HG03521 (cell line): ENCODE results near the gene PBX1.

Experiments used
- ATAC-seq: cut with Tn5 transposase; IDR thresholded peaks from one replicate; pipeline ENCODE4 v1.9.1; 2021; ENCODE audit warnings: mild to moderate bottlenecking, moderate library complexity; ENCODE audit not compliant: unreplicated experiment

Gene PBX1

DNA sequence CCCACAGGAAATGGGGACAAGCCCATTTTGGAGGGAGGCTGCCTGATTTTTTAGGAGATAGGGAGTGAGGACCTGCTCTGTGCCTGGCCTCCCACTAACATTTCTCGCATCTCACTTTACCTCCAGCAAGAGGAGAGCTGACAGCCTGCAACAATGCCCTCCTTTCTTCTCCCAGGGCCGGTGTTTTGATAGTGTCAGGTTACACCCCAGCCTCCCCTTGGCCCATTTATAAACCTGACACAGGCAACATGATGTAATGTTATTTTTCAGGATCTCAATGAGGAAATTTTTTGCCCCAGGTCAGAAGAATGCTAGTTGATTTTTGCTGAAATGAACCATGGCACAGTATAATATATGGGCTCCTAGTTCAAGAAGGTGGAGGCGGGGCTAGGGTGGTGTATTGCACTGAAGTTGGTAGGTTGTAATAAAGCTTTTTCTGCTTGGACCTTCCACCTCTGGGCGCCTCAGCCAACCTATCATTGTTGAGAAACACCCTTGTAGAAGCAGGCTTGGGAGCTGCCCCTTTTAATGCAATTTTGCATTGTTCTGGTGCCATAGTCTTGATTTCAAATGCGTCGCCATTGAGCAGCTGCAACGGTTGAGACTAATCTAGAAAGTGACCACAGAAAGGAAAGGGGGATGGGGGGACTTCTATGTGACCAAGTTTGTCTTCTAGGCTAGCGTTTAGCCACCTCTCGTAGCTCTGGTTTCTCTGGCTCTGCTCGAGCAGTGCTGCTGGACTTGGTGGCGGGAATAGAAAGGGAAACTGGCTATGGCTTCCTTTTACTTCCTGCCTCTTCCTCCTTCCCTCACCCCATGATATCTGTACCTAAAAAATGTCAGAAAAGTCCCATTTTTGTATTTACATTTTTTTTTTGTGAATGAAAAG, 53.0 kb downstream of the PBX1 start:
- no peak for ATAC-seq

DNA sequence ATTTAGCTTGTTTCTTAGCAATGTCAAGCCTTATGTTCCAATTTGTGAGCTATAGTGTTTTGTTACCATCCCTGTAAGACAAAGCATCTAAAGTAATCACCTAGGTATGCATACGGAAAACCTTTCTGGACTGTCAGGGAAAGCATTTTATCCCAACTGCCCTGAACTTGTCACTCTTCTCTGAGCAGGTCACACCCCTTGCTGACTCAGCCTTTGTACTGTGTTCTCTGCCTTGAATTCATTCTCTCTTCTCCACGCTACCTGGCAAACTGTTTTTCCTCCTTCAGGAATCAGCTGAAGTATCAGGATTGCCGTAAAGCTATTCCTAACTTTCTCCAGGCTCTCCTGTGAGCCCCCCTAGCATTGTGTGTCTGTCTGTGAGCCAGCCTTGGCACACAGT, 54.2 kb downstream of the PBX1 start:
- ATAC-seq, result no peak

DNA sequence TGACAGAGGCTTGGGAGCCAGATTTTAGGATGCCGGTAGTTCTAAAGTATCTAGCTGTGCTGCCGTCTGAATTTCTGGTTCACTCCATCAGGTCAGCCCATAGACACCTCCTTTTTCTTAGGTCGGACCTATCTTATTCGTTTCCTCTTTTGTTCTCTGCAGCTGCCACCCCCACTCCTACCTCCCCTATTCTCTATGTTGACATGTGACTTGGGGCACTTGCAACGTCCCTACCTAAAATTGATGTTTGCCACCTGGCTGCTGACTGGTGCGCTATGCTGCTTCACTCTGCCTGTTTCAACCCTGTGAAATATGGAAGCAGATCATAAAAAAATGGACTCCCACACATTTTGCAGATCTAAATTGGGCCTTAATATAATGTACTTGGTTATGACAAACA, 55.3 kb downstream of the PBX1 start:
- no peak for ATAC-seq

DNA sequence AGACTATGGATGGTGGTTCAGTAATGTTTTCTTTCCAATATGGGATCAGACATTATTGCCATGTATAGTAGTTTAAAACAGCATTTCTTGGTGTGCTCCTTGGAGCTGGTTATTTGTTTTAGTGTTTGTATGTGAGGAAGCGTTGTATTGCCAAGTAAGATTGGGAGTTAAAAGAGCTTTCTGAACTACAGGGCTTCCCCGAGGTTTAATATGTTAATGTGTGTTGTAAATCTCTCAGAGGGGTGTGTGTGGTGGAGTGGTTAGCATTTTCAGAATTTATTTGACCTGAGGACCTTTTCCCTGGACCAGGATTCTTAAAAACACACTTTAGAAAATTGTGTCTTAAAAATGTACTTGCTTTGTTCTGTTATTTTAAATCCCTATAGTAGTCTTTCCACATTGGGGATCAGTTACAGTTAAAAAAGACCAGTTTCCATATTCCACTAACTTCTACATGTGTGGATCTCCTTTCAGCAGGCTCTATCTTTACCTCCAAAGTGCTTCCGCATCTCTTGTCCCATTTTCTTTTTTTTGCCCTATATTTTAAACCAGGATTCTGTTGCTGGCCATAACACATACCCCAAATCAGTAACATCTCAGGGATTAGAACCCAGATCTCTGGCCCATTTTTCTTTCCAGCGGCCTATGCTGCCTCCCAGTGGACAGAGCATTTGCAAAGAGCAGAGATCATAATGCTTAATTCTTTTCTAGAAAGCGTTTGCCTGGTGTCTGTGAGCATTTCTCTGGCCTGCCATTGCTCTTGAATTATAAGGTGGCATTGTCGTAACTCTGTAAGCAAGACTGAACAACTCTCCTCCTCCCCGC, 58.6 kb downstream of the PBX1 start:
- no peak for ATAC-seq

- ATAC-seq, result no peak
Observed at GRCh38 chr1:164618202-164618564, 59.2 kb downstream of the PBX1 start.

DNA sequence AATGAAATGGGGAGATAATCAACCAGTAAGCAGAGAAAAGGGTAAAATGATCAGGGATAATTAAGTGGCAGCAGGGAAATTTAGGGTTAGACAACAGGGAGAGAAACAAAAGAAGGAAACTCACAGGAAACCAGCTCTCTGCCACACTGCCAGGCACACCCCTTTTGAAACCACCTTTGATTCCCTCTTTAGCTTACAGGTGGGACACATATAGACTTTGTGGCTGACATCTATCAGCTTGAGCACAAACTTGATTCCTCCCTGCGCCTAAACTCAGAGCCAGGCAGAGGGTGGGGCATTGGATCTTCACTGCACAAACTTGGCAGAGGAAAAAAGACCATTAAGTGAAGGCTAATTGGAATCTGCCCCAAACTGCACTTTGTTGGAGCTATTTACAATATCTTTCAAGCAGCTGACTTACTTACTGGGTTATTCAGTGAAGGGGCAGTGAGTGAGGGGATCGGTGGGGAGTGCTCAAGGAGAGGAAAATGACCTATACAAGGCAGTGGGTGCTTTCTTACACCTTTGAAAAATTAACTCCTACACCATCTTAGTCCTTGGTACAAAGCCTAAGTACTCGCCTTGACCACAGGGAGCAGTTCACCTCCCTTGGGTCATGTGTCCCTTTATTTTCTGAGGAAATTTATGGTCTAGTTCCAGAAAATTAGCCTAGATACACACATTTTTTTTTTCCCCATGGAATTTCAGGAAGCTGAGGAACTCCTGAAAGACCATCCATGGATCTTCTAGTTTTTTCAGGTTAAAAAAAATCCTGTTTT, 60.2 kb downstream of the PBX1 start:
- ATAC-seq, result no peak

DNA sequence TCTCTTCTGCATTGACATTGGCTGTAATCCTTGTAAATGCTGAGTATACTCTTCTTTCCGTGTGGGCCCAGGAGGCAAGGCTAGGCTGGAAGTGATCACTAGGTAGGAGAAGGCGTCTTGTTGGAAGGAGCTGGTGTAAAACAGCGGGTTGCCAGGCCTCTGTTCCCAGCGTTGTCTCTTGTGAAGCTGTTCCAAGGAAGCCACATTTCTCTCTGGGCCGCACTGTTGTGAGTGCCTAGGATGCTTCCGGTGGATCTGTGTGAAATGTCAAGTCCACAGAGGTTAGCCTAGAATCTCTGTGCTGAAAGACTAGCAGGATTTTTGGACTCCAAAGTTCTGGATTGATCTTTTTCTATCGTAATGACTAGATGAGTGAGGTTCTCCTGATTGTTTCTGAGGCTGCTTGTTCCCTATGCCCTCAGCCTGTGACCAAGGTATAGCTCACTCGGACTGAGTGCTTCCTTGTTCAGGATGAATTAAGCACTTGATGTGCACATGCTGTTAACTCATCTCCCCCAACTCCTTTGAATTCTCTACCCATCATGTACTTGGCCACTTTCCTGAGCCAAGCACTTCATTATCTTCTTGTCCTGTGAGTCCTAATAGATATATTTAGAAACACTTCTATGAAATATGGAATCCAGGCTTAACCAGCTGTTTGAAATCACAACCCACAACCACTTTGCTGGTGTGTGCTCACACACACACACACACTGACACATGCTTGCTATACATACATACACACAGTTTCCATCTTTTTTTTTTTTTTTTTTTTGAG, 63.3 kb downstream of the PBX1 start:
- ATAC-seq, result no peak

- ATAC-seq, result no peak
Observed at GRCh38 chr1:164623805-164624204, 64.8 kb downstream of the PBX1 start.

GRCh38 chr1:164624400-164624799, 65.4 kb downstream of the PBX1 start:
- no peak for ATAC-seq

- no peak for ATAC-seq
Observed at GRCh38 chr1:164625004-164625617, 66.1 kb downstream of the PBX1 start.

DNA sequence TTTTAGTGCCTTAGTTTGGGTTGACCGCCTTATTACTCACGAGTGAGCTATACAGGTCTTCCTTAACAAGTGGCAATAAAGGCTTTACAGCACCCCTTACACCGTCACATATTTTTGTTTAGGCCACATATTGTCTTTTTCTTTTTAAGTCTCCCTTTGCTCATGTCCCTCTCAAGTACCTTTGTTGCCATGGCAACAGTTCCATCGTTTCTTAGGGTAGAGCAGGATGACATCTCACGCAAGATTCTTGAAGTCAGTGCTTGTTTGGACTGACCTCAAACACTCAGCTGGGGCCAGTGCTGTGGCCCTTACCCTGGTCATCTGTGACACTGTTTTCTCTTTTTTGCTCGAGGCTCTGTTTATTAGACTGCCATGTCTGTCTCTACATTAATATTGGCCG, 69.8 kb downstream of the PBX1 start:
- no peak for ATAC-seq

- no peak for ATAC-seq
Observed at GRCh38 chr1:164629971-164630370, 71.0 kb downstream of the PBX1 start.

GRCh38 chr1:164630626-164631396, 71.8 kb downstream of the PBX1 start:
- ATAC-seq, result no peak

GRCh38 chr1:164631751-164632150, 72.8 kb downstream of the PBX1 start:
- no peak for ATAC-seq

DNA sequence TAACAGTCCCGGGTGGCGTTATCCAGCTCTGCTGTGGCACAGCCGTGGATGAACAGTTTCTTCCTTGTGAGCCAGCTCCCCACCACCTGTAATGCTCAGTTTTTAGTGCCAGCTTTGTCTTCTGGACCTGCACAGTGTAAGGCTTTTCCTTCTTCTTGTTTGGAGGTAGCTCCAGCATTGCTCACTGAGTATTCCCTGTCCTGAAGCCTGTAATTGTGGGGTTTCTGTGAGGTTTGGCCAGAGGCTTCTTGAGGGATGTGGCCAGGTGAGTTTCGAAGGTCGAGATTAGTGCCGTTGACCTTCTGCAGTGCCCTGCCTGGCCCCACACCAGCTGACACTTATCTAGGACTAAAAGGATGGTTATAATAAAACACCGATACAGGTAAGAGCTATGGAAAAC, 75.0 kb downstream of the PBX1 start:
- no peak for ATAC-seq

DNA sequence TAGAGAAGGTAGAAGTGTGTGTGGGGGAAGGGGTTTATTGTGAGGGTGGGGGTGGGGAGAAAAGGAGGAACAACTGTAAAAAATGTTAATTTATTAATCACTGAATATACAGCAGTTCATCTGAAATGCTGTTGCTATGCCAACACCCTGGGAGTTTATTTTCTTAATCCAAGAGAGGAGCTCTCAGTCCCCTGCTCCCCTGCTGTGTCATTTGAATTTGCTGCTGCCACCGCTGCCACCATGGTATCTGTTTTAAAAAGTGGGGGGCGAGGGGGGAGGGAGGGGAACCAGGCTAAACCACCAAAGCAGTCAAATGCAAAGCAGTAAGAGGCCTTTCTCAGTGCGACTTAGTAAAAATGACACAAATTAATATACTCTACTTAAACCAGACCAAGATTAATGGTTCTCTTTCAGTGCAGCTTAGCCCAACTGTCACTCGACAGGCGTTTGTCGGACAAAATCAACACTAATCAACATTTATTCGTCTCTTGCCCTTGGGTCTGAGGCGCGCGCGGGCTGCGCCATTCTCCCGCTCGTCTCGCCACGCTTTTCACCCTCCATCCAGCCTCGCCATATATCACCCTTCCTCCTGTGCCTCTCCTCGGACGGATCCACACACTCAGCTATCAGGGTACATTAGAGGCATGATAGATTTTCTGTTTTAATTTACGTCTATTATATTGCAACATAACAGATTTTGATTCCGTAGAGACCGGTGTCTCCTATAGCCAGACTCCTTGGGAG, 76.2 kb downstream of the PBX1 start:
- ATAC-seq, result no peak

- ATAC-seq, result no peak
Observed at GRCh38 chr1:164635803-164636731, 77.1 kb downstream of the PBX1 start.

DNA sequence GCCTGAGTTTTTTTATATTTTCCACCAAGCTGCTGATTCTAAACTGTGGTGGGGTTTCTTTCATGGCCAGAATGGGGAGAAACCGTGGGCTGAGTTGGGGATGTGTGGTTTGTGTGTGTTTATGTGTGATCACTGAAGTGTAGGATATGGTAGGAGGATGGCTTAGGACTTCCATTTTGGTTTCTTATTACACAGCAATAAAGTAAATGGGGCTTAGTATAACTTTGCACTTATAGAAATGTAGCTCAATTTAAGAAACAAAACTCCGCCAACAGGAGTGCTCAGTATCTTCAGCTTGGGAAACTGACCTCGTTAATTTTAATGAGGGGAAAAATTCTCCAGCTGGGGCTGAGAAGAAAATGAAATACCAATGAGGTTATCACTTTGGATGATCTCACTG, 77.8 kb downstream of the PBX1 start:
- ATAC-seq, result no peak
